Activated CD4-positive, alpha-beta T cell treated with anti-CD3 and anti-CD28 coated beads for 36 hours (primary cell): ENCODE measurements around the gene MLC1. TPM values are rescaled to one million over a fixed set of nuclear protein-coding genes. Genes with fewer than 3 reads are reported as not detected.

Experiments used
- ATAC-seq: fragments of 200-7000 bp; cut with Tn5 transposase; one replicate; pipeline ENCODE4 v1.10.0; 2021; ENCODE audit warnings: mild to moderate bottlenecking, moderate library complexity
- CTCF ChIA-PET: fragments of 350-600 bp; sonication (Branson Sonifier 250); formaldehyde crosslinking; loops from one replicate; lab custom pipeline; 2021; ENCODE audit warnings: antibody characterized with exemption; lab: Charles Lee
- POLR2A ChIA-PET: fragments of 350-600 bp; sonication (Branson Sonifier 250); formaldehyde crosslinking; loops from one replicate; lab custom pipeline; 2021; ENCODE audit warnings: antibody characterized with exemption, inconsistent platforms; lab: Charles Lee
- DNase-seq: peaks from one replicate; pipeline ENCODE4 v3.0.0-alpha.2; 2020
- H3K27ac Mint-ChIP-seq: one replicate; pipeline ENCODE4 v1.8.0; 2021; ENCODE audit warnings: mixed read lengths
- H3K27me3 Mint-ChIP-seq: one replicate; pipeline ENCODE4 v1.8.0; 2021; ENCODE audit warnings: mixed read lengths
- H3K36me3 Mint-ChIP-seq: one replicate; pipeline ENCODE4 v1.8.0; 2021; ENCODE audit warnings: low read depth, mixed read lengths
- H3K4me1 Mint-ChIP-seq: one replicate; pipeline ENCODE4 v1.8.0; 2021; ENCODE audit warnings: mixed read lengths
- H3K4me3 Mint-ChIP-seq: one replicate; pipeline ENCODE4 v1.8.0; 2021; ENCODE audit warnings: mild to moderate bottlenecking, moderate library complexity, mixed read lengths
- H3K9me3 Mint-ChIP-seq: one replicate; pipeline ENCODE4 v1.8.0; 2021; ENCODE audit warnings: low read depth, mixed read lengths
- intact Hi-C, 2 experiments: fragments of 100-400 bp; cut with DNase I in 1 of 2; cut with micrococcal nuclease in 1 of 2; formaldehyde crosslinking; loops; one replicate each; pipeline versions ENCODE4 v1.14.2 to v1.15.1; 2022 to 2024; cut with DNase I, micrococcal nuclease
- total RNA-seq, 2 experiments: library from RNA; stranded (reverse); gene quantifications; one replicate each; pipeline ENCODE4 v1.2.3, GENCODE V29; 2021

The MLC1 gene
- total RNA-seq, 2 experiments from 2014 or later: not detected

GRCh38 chr22:50061141-50061823 is 23.9 kb downstream of the MLC1 start:
- no peak for ATAC-seq
- POLR2A ChIA-PET: no interaction called here
- Mint-ChIP-seq H3K4me1 (no peaks in the 10 kb centered on the region), H3K9me3 (no peaks in the 10 kb centered on the region), H3K27ac (no peak overlapping the region), H3K4me3 (no peak overlapping the region), H3K36me3 (no peaks in the 10 kb centered on the region), H3K27me3 (peaks cover 15% of the 10 kb centered on the region)
- no peak for DNase-seq
- CTCF ChIA-PET: no interaction called here
- intact Hi-C loops: no loop called here

DNA sequence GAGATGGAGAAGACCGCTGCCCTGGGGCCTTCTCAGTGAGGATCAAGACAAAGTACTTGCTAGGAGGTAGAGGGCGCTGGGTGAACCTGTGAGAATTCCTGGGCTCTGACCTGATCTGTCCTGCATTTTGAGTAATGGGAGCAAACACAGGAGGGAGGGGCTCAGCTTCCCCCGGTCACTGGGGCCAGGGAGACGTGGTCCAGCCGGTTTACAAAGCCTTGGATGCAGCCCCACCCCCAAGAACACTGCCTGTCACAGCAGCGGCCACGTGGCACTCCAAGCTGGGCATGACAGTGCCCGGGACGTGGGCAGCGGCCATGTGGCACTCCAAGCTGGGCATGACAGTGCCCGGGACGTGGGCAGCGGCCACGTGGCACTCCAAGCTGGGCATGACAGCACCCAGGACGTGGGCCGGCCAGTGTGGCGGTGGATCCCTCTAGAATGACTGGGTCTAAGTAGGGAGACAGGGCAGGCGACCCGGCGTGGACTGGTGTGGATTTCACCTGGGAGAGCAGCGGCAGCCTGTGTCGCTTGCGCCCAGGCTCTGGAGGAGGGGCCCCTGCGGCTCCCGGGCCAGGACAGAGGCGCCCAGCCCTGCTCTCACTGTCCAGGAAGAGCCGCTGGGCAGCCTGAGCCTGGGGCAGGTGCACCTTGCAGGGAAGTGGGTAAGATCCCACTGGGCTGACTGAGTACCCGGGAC is 24.6 kb downstream of the MLC1 start:
- intact Hi-C loops: no loop called here
- ATAC-seq: no peak
- CTCF ChIA-PET: no interaction called here
- H3K36me3 Mint-ChIP-seq: no peaks in the 10 kb centered on the region
- no peak overlapping the region for H3K27ac Mint-ChIP-seq
- H3K27me3 Mint-ChIP-seq: peaks cover 17% of the 10 kb centered on the region
- DNase-seq: no peak
- POLR2A ChIA-PET: no interaction called here
- no peak overlapping the region for H3K4me3 Mint-ChIP-seq
- no peaks in the 10 kb centered on the region for H3K4me1 Mint-ChIP-seq
- no peaks in the 10 kb centered on the region for H3K9me3 Mint-ChIP-seq

DNA sequence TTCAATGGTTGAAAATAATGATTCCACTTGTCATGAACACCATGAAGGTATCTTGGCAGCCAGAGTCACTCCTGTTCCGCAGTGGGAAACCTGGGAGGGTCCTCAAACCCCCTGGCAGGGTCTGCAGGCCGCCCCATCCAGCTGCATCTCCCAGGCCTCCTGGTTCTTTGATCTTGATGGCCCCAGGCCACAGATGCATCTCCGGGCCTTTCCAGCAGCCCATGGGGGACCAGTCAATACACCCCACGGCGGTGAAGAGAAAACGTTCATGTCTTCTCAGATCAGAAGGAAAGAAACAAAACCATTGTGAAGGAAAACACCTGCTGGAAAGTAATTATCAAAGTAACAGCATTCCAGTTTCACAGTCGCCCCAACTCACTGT is 25.4 kb downstream of the MLC1 start:
- Mint-ChIP-seq H3K4me1 (no peaks in the 10 kb centered on the region), H3K27me3 (peaks cover 20% of the 10 kb centered on the region), H3K4me3 (no peak overlapping the region), H3K36me3 (no peaks in the 10 kb centered on the region), H3K9me3 (no peaks in the 10 kb centered on the region), H3K27ac (no peak overlapping the region)
- no peak for DNase-seq
- intact Hi-C loops: no loop called here
- POLR2A ChIA-PET: no interaction called here
- no peak for ATAC-seq
- CTCF ChIA-PET: no interaction called here

DNA sequence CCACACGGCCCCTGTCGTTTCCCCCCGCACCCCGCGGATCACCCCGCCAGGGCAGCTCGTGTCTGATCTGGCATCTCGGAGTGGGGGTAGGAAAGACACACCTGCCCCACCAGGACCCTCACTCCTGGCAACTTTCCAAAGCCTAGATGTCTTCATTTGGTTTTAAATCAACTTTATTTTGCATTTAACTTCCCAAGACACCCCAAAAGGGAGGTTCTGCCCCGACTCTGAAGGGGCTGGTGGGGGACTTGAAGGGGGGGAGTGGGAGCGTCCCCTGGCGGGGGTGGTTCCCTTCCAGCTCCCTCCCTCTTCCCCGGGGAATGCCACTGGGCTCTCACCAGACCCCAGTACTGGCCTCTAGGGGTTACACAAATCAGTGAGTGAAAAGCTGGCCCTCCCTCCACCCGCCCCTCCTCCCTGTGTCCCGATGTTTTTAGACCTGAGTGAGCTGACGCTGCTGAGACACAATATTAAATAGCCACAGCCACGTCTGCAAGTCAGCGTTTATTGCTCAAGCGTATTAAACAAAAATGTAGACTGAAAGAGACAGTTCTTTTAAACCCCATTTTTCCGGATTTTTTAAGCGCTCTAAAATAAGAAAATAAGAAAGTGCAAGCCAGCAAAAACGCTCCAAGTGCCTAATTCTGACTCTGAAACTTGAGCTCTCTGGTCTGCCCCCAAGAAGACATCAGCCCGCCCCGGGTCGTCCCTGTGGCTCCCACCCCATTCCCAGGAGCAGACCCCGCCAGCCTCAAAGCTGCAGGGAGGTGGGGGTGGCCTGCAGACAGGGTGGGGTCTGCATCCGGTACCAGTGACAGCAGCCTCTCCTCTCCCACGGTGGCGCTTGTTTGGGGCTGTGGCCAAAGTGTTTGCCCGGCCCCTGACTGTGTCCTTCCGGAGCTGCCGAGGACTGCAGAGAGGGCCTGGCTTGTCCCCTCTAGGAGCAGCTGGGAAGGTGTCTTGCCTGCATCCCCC is 26.0 kb downstream of the MLC1 start:
- H3K36me3 Mint-ChIP-seq: no peaks in the 10 kb centered on the region
- no peak for ATAC-seq
- POLR2A ChIA-PET: no interaction called here
- peaks cover 20% of the 10 kb centered on the region for H3K27me3 Mint-ChIP-seq
- no peaks in the 10 kb centered on the region for H3K4me1 Mint-ChIP-seq
- no peaks in the 10 kb centered on the region for H3K9me3 Mint-ChIP-seq
- H3K27ac Mint-ChIP-seq: no peak overlapping the region
- DNase-seq: no peak
- no peak overlapping the region for H3K4me3 Mint-ChIP-seq
- CTCF ChIA-PET: interaction anchor here (0.5 kb wide), 1 partner anchor 45 kb away, joined by 4 read pairs; no protein-coding TSS in a partner anchor
- intact Hi-C loops: no loop called here

DNA sequence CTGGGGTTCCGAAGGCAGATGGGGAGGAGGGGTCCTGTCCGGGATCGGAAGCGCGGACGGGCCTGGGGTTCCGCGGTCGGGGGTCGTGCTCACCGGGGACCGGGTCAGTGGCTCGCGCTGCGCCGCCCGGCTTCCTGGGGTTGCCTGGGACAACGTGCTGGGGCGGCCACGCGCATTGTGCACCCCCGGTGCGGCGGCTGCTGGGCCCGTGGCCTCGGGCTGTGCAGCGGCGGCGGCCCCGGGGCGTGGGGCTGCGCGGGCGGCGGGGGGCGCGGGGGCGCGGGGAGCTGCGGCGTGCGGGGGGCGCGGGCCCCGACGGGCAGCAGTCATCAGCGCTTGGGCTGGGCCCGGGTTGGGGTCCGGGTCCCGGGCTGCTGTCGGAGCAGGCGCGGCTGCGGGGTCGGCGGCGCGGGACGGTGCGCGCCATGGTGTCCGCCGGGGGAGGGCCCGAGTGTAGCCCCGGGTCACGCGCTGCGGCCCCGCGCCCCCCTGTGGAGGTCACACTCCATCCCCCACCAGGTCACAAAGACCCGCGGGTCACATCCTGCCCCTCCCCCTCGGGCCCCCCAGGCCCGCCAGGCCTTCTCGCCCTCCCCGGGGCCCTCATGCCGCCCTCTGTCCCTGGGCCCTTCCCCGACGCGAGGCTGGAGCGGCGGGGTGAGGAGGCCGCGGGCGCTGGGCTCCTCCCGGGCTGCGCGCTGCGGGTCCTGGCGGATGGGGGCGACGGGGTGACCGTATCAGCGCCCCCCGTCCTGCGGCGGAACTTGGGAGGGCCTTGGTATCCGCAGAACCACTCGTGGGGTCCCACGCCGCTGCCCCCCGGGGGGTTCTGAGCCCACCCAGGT is 26.9 kb downstream of the MLC1 start, which contains the start of gene TTLL8:
Gene TTLL8, minus strand, starts transcription at position 238 of the 845 bp plus-strand sequence.
- DNase-seq (no peak), ATAC-seq (no peak)
- no peaks in the 10 kb centered on the region for H3K4me1 Mint-ChIP-seq
- peaks cover 4% of the 10 kb centered on the region for H3K9me3 Mint-ChIP-seq
- CTCF ChIA-PET: interaction anchor here (0.5 kb wide), 1 partner anchor 46 kb away, joined by 4 read pairs; no protein-coding TSS in a partner anchor
- H3K36me3 Mint-ChIP-seq: no peaks in the 10 kb centered on the region
- intact Hi-C loops: no loop called here
- H3K27me3 Mint-ChIP-seq: peaks cover 20% of the 10 kb centered on the region
- POLR2A ChIA-PET: no interaction called here
- no peak within 1 kb of the TSS for H3K4me3 Mint-ChIP-seq
- H3K27ac Mint-ChIP-seq: no peak within 1 kb of the TSS

DNA sequence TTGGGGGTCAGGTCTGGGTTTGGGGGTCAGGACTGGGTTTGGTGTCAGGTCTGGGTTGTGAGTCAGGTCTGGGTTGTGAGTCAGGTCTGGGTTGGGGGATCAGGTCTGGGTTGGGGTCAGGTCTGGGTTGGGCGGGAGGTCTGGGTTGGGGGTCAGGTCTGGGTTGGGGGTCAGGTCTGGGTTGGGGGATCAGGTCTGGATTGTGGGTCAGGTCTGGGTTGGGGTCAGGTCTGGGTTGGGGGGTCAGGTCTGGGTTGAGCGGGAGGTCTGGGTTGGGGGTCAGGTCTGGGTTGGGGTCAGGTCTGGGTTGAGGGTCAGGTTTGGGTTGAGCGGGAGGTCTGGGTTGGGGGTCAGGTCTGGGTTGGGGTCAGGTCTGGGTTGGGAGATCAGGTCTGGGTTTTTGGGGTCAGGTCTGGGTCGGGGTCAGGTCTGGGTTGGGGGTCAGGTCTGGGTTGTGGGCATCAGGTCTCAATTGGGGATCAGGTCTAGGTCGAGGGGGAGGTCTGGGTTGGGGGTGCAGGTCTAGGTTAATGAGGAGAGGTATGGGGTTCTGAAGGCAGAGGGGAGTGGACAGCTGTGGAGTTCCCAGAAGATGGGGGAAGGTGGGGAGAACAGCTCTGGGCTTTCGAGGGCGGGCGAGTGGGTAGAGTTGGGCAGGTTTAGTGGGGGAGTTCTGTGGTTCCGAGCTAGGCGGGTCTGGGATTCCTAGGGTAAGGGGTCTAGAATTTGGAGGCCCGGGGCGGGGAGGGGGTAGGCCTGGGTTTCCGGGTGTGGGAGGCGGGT is 27.8 kb downstream of the MLC1 start:
- DNase-seq (no peak), ATAC-seq (no peak)
- intact Hi-C loops: no loop called here
- Mint-ChIP-seq H3K27me3 (peaks cover 20% of the 10 kb centered on the region), H3K4me1 (no peaks in the 10 kb centered on the region), H3K9me3 (peaks cover 4% of the 10 kb centered on the region), H3K36me3 (no peaks in the 10 kb centered on the region), H3K4me3 (no peak overlapping the region), H3K27ac (no peak overlapping the region)
- POLR2A ChIA-PET: no interaction called here
- CTCF ChIA-PET: no interaction called here

- DNase-seq (no peak), ATAC-seq (no peak)
- Mint-ChIP-seq H3K27me3 (peaks cover 20% of the 10 kb centered on the region), H3K9me3 (peaks cover 4% of the 10 kb centered on the region), H3K4me1 (no peaks in the 10 kb centered on the region), H3K36me3 (no peaks in the 10 kb centered on the region), H3K27ac (no peak overlapping the region), H3K4me3 (no peak overlapping the region)
- CTCF ChIA-PET: interaction anchor here (1.1 kb wide), 1 partner anchor 316 kb away, joined by 3 read pairs; no protein-coding TSS in a partner anchor
- POLR2A ChIA-PET: no interaction called here
- intact Hi-C loops: no loop called here
Measured at GRCh38 chr22:50056214-50056972, 28.8 kb downstream of the MLC1 start.

DNA sequence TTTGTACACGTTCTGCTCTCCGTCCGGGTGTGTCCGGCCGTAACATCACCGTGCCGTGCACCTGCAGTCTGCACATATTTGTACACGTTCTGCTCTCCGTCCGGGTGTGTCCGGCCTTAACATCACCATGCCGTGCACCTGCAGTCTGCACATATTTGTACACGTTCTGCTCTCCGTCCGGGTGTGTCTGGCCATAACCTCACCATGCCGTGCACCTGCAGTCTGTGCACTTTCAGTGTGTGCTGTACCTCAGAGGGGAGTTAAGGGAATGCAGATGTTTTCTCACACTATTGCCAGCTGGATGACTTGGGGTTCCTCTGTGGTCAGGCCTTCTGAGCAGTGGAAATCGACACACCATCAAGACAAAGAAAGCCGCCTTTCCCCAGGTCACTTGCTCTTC is 31.4 kb downstream of the MLC1 start:
- peaks cover 12% of the 10 kb centered on the region for H3K27me3 Mint-ChIP-seq
- ChIA-PET POLR2A (no interaction called here), CTCF (no interaction called here)
- no peak overlapping the region for H3K27ac Mint-ChIP-seq
- peaks cover 4% of the 10 kb centered on the region for H3K9me3 Mint-ChIP-seq
- no peaks in the 10 kb centered on the region for H3K4me1 Mint-ChIP-seq
- no peak for ATAC-seq
- no peaks in the 10 kb centered on the region for H3K36me3 Mint-ChIP-seq
- H3K4me3 Mint-ChIP-seq: no peak overlapping the region
- DNase-seq: no peak
- intact Hi-C loops: no loop called here

DNA sequence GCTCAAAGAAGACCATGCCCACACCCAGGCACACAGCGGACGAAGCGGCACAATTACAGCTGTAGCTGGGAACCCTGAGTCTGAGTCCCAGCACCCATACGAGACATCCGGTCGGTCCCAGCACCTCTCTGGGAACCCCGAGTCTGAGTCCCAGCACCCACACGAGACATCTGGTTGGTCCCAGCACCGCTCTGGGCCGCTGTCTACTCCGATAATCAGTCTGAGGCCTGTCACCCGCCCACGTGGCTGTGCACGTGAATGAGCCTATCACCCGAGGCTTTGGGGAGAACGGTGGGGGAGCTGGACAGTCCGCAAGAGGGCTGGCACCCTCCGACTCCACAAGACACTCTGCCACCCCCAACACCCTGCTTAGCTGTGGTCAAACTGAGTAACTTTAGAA is 33.3 kb downstream of the MLC1 start:
- ChIA-PET POLR2A (no interaction called here), CTCF (no interaction called here)
- peaks cover 4% of the 10 kb centered on the region for H3K9me3 Mint-ChIP-seq
- no peaks in the 10 kb centered on the region for H3K36me3 Mint-ChIP-seq
- peaks cover 9% of the 10 kb centered on the region for H3K27me3 Mint-ChIP-seq
- intact Hi-C loops: no loop called here
- H3K4me3 Mint-ChIP-seq: no peak overlapping the region
- no peak overlapping the region for H3K27ac Mint-ChIP-seq
- DNase-seq (no peak), ATAC-seq (no peak)
- no peaks in the 10 kb centered on the region for H3K4me1 Mint-ChIP-seq
